GM12878 (cell line): ENCODE data around the gene LEMD1. TPM values are rescaled to one million over a fixed set of nuclear protein-coding genes. Genes with fewer than 3 reads are reported as not detected.

Experiments used
- ATAC-seq: fragments of 200-7000 bp; cut with Tn5 transposase; 3 replicates; pipeline ENCODE4 v1.9.1; 2020; ENCODE audit warnings: mild to moderate bottlenecking, moderate library complexity
- BruUV-seq: library from RNA; stranded (reverse); fragments of 400-500 nt; replicated peaks from 2 replicates; lab custom pipeline; 2021; lab: Mats Ljungman, UMichigan
- CTCF ChIA-PET: fragments of 300-600 bp; sonication (Branson Sonifier 250); formaldehyde crosslinking; extraction: SDS; loops from one replicate; lab custom pipeline; 2021; ENCODE audit warnings: inconsistent platforms; lab: Yijun Ruan, JAX
- POLR2A ChIA-PET: fragments of 350-600 bp; formaldehyde crosslinking; extraction: SDS; loops from one replicate; lab custom pipeline; 2021; ENCODE audit warnings: inconsistent platforms; lab: Charles Lee
- RAD21 ChIA-PET: fragments of 300-600 bp; sonication (Branson Sonifier 250); formaldehyde crosslinking; loops from one replicate; lab custom pipeline; 2023; ENCODE audit warnings: antibody characterized with exemption; ENCODE audit not compliant: unreplicated experiment; lab: Charles Lee
- SMC1A ChIA-PET: fragments of 300-600 bp; sonication (Branson Sonifier 250); formaldehyde crosslinking; loops from one replicate; lab custom pipeline; 2023; ENCODE audit not compliant: unreplicated experiment, uncharacterized antibody; lab: Charles Lee
- DNase-seq: peaks from one replicate; pipeline ENCODE4 v3.0.0-alpha.2; 2011; ENCODE audit warnings: low read depth, low spot score
- FAIRE-seq: peaks from 3 replicates; lab custom pipeline; 2011; peaks lifted over from hg19 to GRCh38; lab: Jason Lieb, UNC
- H2AFZ ChIP-seq: 2 replicates; pipeline ENCODE4 v1.6.0; 2011; ENCODE audit warnings: low read depth, low read length, control low read depth; ENCODE audit not compliant: control insufficient read depth
- H3K27ac ChIP-seq: 2 replicates; pipeline ENCODE4 v1.5.1; 2011; ENCODE audit warnings: control low read depth; ENCODE audit not compliant: control insufficient read depth, insufficient read depth
- H3K27me3 ChIP-seq, 2 experiments: replicated peaks in 1 of 2; 2 replicates each; pipeline versions ENCODE4 v1.6.0 to v1.6.1; 2011; ENCODE audit warnings: low read length in 1 of 2; ENCODE audit not compliant: control insufficient read depth in 2 of 2, insufficient read depth in 2 of 2
- H3K36me3 ChIP-seq, 2 experiments: 2 replicates each; pipeline ENCODE4 v1.5.1; 2011; ENCODE audit warnings: low read length in 1 of 2; ENCODE audit not compliant: control insufficient read depth in 2 of 2, insufficient read depth in 2 of 2
- H3K4me1 ChIP-seq: 2 replicates; pipeline ENCODE4 v1.6.1; 2011; ENCODE audit warnings: mild to moderate bottlenecking, low read length, moderate library complexity, mixed read lengths; ENCODE audit not compliant: control insufficient read depth, insufficient read depth
- H3K4me2 ChIP-seq: 2 replicates; pipeline ENCODE4 v1.6.0; 2011; ENCODE audit warnings: control low read depth; ENCODE audit not compliant: control insufficient read depth, insufficient read depth
- H3K4me3 ChIP-seq: fragments of 200-600 bp; sonication (generic); 2 replicates; pipeline ENCODE4 v1.5.1; 2016
- H3K79me2 ChIP-seq: 2 replicates; pipeline ENCODE4 v1.6.0; 2011; ENCODE audit warnings: low read length; ENCODE audit not compliant: control insufficient read depth, insufficient read depth
- H3K9ac ChIP-seq: 2 replicates; pipeline ENCODE4 v1.8.0; 2011; ENCODE audit warnings: low read length, control low read depth, mixed read lengths; ENCODE audit not compliant: control insufficient read depth, insufficient read depth
- H3K9me3 ChIP-seq: replicated peaks from 3 replicates; pipeline ENCODE4 v1.5.1; 2011; ENCODE audit warnings: mild to moderate bottlenecking, low read length; ENCODE audit not compliant: control insufficient read depth, insufficient read depth
- H4K20me1 ChIP-seq: 2 replicates; pipeline ENCODE4 v1.6.0; 2011; ENCODE audit not compliant: control insufficient read depth, insufficient read depth
- CTCF ChIP-seq, 3 experiments: IDR thresholded peaks in 2 of 3; conservative IDR thresholded peaks in 1 of 3; 2 replicates each; pipeline ENCODE4 v1.5.1; 2011; ENCODE audit warnings: low read depth in 3 of 3, low read length in 3 of 3, mild to moderate bottlenecking in 3 of 3, control low read depth in 2 of 3, moderate library complexity in 2 of 3, inconsistent platforms in 1 of 3, mixed read lengths in 1 of 3; ENCODE audit not compliant: control insufficient read depth in 2 of 3, insufficient read depth in 1 of 3; ENCODE audit errors: extremely low read depth in 1 of 3
- E4F1 ChIP-seq: fragments of 450-650 bp; IDR thresholded peaks from 2 replicates; pipeline ENCODE4 v1.6.1; 2018; ENCODE audit warnings: borderline replicate concordance, mild to moderate bottlenecking; ENCODE audit not compliant: partially characterized antibody
- EGR1 ChIP-seq, 2 experiments: IDR thresholded peaks; 1 replicate in 1 of 2; 2 replicates in 1 of 2; pipeline ENCODE4 v1.6.1; 2011 to 2012; ENCODE audit warnings: low read depth in 2 of 2, low read length in 2 of 2, borderline replicate concordance in 1 of 2, mild to moderate bottlenecking in 1 of 2, moderate library complexity in 1 of 2
- NKRF ChIP-seq: fragments of 450-650 bp; conservative IDR thresholded peaks from 2 replicates; pipeline ENCODE4 v1.6.1; 2017; ENCODE audit warnings: mild to moderate bottlenecking, moderate library complexity
- ZNF217 ChIP-seq: fragments of 450-650 bp; IDR thresholded peaks from 2 replicates; pipeline ENCODE4 v1.6.1; 2017; ENCODE audit warnings: antibody characterized with exemption, mild to moderate bottlenecking
- ZNF592 ChIP-seq: fragments of 450-650 bp; IDR thresholded peaks from 2 replicates; pipeline ENCODE4 v1.6.1; 2017; ENCODE audit warnings: mild to moderate bottlenecking, moderate library complexity
- ZNF687 ChIP-seq: fragments of 450-650 bp; IDR thresholded peaks from 2 replicates; pipeline ENCODE4 v1.6.1; 2017; ENCODE audit warnings: mild to moderate bottlenecking, moderate library complexity
- WGBS: methylation state at CpG from one replicate; pipeline ENCODE4 v1.1.6; 2016; ENCODE audit warnings: low lambda C conversion rate; ENCODE audit not compliant: insufficient replicate concordance, insufficient coverage; ENCODE audit errors: missing lambda C conversion rate; 5-methylcytosine and 5-hydroxymethylcytosine counted together
- in situ Hi-C: fragments of 300-500 bp; cut with MboI; formaldehyde crosslinking; loops from 9 replicates; pipeline ENCODE4 v1.14.3; 2018; ENCODE audit warnings: mixed read lengths
- intact Hi-C: fragments of 100-400 bp; cut with micrococcal nuclease; formaldehyde crosslinking; loops from one replicate; pipeline ENCODE4 v1.14.2; 2022; ENCODE audit not compliant: unreplicated experiment
- polyA plus RNA-seq, 11 experiments: library from polyadenylated mRNA; depleted of rRNA in 4 of 11; unstranded in 6 of 11; stranded (reverse) in 5 of 11; fragments of >200 nt; fragmentation: Nextera tagmentation in 4 of 11; fragmentation: Illumina TruSeq in 1 of 11; extraction: Ambion mirVana in 4 of 11; extraction: Trizol in 1 of 11; gene quantifications; 1 replicate in 1 of 11; 2 replicates in 10 of 11; pipeline versions ENCODE4 v1.2.1 to v1.2.3, GENCODE V29; 2011 to 2016; ENCODE audit warnings: inconsistent platforms in 2 of 11, missing spikeins in 2 of 11, low read depth in 1 of 11
- total RNA-seq, 4 experiments: library from RNA; depleted of rRNA in 3 of 4; stranded (reverse); fragments of >200 nt in 3 of 4; fragmentation: Illumina TruSeq in 1 of 4; extraction: Trizol in 1 of 4; gene quantifications; 2 replicates each; pipeline versions ENCODE4 v1.2.1 to v1.2.3, GENCODE V29; 2013 to 2021

The LEMD1 gene
- total and polyA plus RNA-seq, 10 of the 15 experiments (the other 5 are each of a cell fraction or from before 2014, with no cell fraction given): 0.19 to 1.2 (median 0.26) TPM; not detected in 7

GRCh38 chr1:205350124-205350523 is 71.7 kb downstream of the LEMD1 start:
- RAD21 ChIA-PET: interaction anchor here (1.2 kb wide), 1 partner anchor 77 kb away, joined by 7 read pairs; no protein-coding TSS in a partner anchor
- no peak for DNase-seq
- no peak overlapping the region for H3K4me3 ChIP-seq
- no peak for ATAC-seq
- H3K79me2 ChIP-seq: no peaks in the 10 kb centered on the region
- SMC1A ChIA-PET: interaction anchor here (0.7 to 2.7 kb wide), 4 partner anchors 13 to 135 kb away, joined by 3 to 11 read pairs (median 5); no protein-coding TSS in a partner anchor
- H3K9ac ChIP-seq: no peak overlapping the region
- H3K27me3 ChIP-seq: peaks cover 0 to 10% of the 10 kb centered on the region in 2 experiments; a peak in 3 of 4 replicates
- FAIRE-seq: no peak
- no peak overlapping the region for H3K4me2 ChIP-seq
- no TSS peak for BruUV-seq
- intact Hi-C loops: no loop called here
- in situ Hi-C loops: no loop called here
- H3K9me3 ChIP-seq: no peaks in the 10 kb centered on the region
- H3K36me3 ChIP-seq: no peaks in the 10 kb centered on the region
- H3K27ac ChIP-seq: no peak overlapping the region
- 15% methylated on average over 4 of the region's 4 CpGs for WGBS
- no peaks in the 10 kb centered on the region for H3K4me1 ChIP-seq
- H2AFZ ChIP-seq: no peak overlapping the region
- CTCF ChIA-PET: interaction anchor here (1.0 to 4.4 kb wide), 10 partner anchors 11 to 305 kb away, joined by 3 to 45 read pairs (median 8); no protein-coding TSS in a partner anchor
- POLR2A ChIA-PET: no interaction called here
- no peaks in the 10 kb centered on the region for H4K20me1 ChIP-seq
- TF ChIP-seq ZNF592: no peak
- TF ChIP-seq CTCF (IDR thresholded peaks at IDR 0.05 in 2 of 3, conservative IDR thresholded peaks at IDR 0.05 in 1 of 3; ENCODE audit: control insufficient read depth in 2 of 3, extremely low read depth in 1 of 3, insufficient read depth in 1 of 3, low read depth in 3 of 3, low read length in 3 of 3): no peak
- TF ChIP-seq EGR1 (IDR thresholded peaks at IDR 0.05; ENCODE audit: borderline replicate concordance in 1 of 2, low read depth in 2 of 2, low read length in 2 of 2): no peak
- TF ChIP-seq NKRF: no peak
- TF ChIP-seq ZNF687: no peak
- TF ChIP-seq ZNF217: no peak
- no peak for TF ChIP-seq E4F1
